GM19193 (cell line): ENCODE measurements around the gene MAN1B1.

Experiments used
- POLR2A ChIP-seq: IDR thresholded peaks from 4 replicates; pipeline ENCODE4 v1.6.1; 2011; ENCODE audit not compliant: insufficient read depth, insufficient read length; ENCODE audit errors: extremely low read depth

The MAN1B1 gene

DNA sequence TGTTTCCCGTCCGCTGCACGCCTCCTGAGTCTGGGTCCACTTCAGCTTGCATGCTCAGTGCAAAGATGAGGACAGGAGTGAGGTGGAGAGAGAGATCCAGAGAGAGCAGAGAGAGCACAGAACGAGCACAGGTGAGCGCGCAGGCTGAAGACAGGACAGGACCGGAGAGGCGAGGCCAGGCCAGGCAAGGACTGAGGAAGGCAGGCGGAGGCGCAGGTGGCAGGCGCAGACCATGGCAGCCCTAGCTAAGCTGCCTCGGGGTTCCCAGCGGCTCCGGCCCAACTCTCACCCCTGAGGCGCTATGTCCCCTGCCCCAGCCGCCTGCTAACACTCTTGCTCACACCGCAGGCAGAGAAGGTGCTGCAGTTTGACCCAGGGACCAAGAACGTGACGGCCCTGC lies 61.9 kb downstream of the MAN1B1 start:
- no peak for TF ChIP-seq POLR2A

DNA sequence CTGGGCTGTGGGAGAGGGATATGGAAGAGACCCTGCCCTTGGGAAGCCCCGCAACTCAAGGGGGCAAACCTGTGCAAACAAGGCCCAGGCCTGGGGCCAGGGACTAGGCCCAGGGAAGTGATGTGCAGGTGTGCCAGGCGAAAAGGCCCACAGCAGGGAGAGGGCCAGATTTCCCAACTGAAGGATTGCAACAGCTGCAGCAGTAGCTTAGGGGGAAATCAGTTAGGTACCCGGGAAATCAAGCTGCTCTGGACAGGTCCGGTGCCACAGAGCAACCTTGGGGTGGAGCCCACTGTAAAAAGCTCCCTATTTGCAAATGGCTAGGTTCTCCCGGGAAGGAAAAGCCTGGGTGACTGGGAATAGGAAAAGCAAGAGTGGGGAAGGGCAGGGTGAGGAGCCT lies 62.6 kb downstream of the MAN1B1 start:
- TF ChIP-seq POLR2A = no peak

DNA sequence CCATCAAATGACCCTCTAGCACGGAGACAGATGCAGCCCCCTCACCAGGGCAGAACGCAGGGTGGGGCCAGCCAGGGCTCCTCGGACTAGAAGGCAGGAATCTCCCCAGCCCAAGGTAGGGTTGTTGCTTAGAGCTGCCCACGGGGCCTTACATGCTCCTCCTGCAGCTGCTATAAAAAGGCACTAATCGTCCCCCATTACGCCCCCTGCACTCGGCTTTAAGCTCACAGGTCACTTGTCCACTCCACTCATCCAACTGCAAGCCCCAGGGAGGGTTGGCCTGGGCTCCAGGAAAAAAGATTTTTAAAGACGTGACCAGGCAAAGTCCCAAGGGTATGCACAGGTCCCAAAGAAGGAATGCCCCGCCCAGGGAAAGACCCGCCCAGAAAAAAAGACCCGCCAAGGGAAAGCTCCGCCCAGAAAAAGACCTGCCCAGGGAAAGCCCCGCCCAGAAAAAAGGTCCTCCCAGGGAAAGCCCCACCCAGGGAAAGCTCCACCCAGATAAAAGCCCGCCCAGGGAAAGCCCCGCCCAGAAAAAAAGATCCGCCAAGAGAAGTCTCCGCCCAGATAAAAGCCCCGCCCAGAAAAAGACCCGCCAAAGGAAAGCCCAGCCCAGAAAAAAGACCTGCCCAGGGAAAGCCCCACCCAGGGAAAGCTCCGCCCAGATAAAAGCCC lies 63.3 kb downstream of the MAN1B1 start:
- no peak for TF ChIP-seq POLR2A

DNA sequence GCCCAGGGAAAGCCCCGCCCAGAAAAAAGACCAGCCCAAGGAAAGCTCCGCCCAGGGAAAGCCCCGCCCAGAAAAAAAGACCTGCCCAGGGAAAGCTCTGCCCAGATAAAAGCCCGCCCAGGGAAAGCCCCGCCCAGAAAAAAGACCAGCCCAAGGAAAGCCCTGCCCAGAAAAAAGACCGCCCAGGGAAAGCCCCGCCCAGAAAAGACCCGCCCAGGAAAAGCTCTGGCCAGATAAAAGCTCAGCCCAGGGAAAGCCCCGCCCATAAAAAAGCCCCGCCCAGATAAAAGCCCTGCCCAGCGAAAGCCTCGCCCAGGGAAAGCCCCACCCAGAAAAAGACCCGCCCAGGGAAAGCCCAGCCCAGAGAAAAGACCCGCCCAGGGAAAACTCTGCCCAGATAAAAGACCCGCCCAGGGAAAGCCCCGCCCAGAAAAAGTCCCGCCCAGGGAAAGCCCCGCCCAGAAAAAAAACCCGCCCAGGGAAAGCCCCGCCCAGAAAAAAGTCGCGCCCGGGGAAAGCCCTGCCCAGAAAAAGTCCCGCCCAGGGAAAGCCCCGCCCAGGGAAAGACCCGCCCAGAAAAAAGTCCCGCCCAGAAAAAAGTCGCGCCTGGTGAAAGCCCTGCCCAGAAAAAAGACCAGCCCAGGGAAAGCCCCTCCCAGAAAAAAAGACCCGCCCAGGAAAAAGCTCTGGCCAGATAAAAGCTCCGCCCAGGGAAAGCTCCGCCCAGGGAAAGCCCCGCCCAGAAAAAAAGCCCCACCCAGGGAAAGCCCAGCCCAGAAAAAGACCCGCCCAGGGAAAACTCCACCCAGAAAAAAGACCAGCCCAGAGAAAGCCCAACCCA lies 64.1 kb downstream of the MAN1B1 start:
- TF ChIP-seq POLR2A = no peak

DNA sequence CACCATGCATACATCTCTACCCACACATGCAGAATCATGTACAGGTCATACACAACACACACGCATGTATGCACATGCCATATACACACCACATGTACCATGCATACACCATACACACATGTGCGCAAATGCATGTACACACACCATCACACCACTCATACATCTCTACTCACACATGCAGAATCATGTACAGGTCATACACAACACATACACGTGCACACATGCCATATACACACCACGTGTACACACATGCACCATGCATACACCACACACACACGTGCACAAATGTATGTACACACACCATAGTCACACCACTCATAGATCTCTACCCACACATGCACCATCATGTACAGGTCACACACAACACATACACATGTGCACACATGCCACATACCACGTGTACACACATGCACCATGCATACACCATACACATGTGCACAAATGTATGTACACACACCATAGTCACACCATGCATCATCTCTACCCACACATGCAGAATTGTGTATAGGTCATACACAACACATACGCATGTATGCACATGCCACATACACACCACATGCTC lies 66.1 kb downstream of the MAN1B1 start:
- TF ChIP-seq POLR2A = no peak

DNA sequence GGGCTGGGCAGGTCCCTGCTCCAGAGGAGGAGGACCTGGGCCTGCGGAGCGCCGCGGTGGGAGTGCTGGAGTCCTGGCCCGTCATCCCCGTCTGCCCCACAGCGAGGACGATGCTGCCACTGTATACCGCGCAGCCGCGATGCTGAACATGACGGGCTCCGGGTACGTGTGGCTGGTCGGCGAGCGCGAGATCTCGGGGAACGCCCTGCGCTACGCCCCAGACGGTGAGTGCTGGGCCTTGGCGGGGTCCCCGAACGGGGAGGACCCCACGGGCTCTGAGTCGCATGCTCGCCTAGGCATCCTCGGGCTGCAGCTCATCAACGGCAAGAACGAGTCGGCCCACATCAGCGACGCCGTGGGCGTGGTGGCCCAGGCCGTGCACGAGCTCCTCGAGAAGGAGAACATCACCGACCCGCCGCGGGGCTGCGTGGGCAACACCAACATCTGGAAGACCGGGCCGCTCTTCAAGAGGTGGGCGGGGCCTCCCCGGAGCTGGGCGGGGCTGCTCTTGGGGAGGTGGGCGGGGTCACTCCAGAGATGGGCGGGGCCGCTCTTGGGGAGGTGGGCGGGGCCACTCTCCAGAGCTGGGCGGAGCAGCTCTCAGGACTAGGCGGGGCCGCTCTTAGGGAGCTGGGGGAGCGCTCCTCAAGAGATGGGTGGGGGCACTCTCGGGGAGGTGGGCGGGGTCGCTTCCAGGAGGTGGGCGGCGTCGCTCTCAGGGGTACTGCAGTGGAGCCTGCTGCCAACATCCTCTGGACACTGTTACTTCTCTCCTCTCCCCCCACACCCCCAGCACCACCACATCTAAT lies 70.0 kb downstream of the MAN1B1 start:
- TF ChIP-seq POLR2A = no peak

DNA sequence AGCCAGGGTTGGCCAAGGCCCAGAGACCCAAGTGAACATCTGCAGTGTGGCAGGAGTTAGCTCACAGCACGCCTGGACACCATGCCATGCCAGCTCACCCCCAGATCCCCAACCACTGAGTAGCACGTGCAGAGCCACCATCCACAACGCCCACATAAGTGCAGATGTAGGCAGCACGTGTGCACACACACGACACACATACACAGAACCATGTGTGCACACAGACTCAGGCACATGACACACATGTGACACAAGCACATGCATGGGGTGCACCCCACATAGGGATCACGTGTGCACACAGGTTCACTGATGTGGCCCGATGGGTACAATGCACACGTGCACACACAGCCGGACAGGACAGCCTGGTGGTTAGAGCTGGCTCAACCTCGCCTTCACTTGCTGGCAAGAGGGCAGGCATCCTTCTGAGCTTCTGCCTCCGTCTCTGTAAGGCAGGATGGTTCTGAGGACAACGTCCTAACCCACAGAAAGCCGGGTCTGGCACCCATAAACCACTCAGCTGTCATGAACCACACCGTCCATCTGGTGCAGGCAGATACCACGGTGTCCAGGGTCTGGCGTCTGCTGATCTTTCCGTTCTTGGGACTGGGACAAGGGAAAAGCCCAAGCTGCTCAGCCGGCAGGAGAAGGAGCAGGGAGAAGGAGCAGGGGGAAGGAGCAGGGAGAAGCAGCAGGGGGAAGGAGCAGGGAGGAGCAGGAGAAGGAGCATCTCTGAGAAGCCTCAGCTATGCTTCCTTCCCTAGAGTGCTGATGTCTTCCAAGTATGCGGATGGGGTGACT lies 71.0 kb downstream of the MAN1B1 start:
- TF ChIP-seq POLR2A = no peak

DNA sequence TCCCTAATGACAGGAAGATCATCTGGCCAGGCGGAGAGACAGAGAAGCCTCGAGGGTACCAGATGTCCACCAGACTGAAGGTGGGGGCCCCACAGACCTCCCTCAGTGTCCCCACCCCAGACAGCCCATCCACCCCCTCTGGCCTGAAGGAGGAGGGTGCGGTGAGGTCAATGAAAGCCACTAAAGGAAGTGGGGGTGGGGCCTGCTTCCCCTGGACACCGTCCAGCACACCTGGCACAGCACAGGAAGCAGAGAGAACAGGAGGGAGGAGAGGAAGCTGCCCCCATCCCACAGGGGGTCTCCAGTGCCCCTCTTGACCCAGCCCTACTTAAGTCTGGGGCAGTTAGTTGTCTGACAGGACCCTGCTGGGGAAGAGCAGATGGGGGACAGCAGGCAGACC lies 71.8 kb downstream of the MAN1B1 start:
- TF ChIP-seq POLR2A = no peak
